IPS-NIHi11 (cell line): ENCODE measurements around the gene PIGS.
"Not testable (repeated sequence)": the region's sequence is repeated elsewhere in the genome, so short reads cannot be mapped to it uniquely, and the experiment has no call there.

Experiments
- DNase-seq: peaks from one replicate; pipeline ENCODE4 v3.0.0; 2012; ENCODE audit warnings: mixed read lengths, low spot score

The PIGS gene

DNA sequence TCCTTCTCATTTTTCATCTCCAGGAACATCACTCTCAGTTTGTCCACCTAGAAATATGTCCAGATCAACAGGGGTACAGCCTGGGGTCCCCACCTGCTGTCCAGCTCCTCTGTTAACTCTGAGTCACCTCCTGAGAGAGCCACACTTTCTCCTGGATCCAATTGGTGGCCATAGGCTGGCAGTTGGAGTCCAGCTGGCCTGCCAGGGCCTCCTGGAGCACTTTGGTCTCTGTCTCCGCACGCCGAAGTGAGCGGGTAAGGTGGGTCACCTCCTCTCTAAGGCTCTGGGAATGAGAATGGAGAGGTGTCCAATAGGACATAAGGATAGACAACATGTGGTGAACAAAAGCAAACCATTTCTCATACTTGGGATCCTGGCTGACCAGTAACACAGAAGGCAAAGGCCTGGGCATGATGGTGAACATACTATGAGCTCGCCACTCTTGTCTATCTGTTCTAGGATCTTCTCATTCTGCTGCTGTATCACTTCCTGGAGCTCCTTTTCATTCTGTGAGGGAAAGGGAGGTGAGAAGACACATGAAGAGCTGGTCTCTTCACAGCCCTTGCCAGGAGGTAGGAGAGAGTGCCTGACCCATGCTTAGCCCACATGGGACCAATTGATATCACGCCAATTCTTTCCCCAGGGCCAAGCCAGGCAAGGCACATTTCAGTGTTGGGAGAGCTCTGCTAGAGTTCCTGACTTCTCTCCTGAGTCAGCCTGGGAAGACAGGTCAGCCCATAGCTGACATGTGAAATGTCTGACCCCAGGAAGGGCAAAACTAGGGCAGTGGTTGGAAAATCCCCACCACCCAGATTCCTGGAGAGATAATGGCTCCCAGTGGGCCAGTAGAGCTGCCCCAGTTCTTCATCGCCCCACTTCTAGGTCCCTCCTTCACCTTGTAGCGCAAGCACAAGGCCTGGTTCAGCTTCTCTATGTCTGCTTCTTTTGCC is 7.2 kb upstream of the PIGS start:
- no peak for DNase-seq

- DNase-seq, result no peak
These were observed 6.1 kb upstream of the PIGS start for GRCh38 chr17:28577466-28577824.

DNA sequence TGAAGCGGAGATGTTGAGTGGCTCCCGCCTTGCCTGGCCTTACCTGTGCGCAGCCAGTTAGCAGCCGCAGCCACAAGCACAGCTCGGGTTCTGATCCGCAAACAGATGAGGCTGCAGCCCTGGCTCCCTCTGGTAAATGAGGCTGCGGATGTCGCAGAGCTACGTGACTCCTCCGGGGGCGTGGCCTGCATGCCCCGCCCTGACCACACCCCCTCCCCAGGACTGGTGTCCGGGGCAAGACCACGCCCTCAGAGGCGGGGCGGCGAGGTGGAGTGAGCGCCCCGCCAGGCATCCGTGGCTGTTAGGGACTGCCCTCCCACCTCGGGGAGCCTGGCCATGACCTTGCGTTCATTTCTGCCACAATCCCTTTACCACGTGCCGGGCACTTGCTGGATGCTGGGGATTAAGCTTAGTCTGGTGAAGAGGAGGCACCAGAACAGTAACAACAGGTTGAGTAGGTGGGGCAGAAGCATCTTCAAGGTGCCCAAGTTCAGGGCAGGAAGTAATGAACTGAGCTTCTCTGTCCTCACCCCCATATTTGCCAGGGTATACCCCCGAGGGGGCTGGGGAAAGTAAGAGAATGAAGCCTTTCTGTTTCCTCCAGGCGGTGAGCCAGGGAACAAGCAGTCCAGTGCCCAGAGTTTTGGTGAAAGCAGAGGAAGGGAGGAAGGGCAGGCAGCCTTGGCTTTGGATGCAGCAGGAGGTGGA is 5.6 kb upstream of the PIGS start, which contains the start of gene ALDOC:
TSS of gene ALDOC (minus strand) at position 138 of the 708 bp plus-strand sequence. CDS start 1,363 bp downstream, outside the sequence.
- peak; percentile 99 for DNase-seq

GRCh38 chr17:28576016-28576415 is 4.7 kb upstream of the PIGS start:
- not testable (repeated sequence) for DNase-seq

GRCh38 chr17:28575126-28575795 is 3.9 kb upstream of the PIGS start:
- DNase-seq, result no peak

GRCh38 chr17:28574526-28574925 is 3.2 kb upstream of the PIGS start:
- no peak for DNase-seq

DNA sequence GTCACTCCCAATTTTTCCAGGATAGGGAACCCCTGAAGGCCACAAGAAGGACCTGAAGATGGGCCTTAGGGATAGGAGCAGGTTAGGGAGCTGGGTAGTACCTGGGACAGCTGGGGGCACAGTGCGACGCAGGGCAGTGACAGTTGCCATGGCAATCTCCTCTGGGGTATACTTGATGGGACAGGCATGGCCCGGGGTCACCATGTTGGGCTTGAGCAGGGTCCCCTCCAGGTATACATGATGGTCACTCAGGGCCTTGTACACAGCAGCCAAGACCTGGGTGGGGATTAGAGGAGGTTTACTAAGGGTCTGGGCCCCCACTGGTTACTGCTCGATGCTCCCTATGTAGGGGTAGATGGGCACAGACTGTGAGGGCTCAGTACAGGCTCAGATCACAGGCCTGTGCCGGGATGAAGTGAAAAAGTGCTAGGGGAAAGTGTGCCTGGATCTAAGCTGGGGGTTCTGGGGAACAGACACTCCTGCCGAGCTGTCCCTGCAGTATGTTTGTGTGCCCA is 2.7 kb upstream of the PIGS start:
- no peak for DNase-seq

DNA sequence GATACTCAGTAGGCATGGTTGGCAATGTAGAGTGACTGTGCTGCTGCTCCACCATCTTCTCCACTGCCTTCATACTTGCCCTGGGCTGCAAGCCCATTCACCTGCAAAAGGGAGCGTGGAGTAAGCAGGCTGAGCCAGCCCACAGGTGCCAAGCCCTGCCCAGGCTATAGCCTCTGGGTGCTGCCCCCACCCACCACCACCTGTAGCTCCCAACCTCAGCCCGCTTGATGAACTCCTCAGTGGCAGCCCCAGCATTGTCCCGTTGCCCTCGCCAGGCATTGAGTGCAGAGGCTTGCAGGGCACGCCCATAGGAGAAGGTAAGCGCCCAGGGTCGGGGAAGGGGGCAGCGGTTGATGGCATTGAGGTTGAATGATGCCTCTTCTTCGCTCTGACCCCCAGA is 2.2 kb upstream of the PIGS start:
- DNase-seq, result no peak

GRCh38 chr17:28573040-28573380 is 1.7 kb upstream of the PIGS start:
- DNase-seq, result no peak

DNA sequence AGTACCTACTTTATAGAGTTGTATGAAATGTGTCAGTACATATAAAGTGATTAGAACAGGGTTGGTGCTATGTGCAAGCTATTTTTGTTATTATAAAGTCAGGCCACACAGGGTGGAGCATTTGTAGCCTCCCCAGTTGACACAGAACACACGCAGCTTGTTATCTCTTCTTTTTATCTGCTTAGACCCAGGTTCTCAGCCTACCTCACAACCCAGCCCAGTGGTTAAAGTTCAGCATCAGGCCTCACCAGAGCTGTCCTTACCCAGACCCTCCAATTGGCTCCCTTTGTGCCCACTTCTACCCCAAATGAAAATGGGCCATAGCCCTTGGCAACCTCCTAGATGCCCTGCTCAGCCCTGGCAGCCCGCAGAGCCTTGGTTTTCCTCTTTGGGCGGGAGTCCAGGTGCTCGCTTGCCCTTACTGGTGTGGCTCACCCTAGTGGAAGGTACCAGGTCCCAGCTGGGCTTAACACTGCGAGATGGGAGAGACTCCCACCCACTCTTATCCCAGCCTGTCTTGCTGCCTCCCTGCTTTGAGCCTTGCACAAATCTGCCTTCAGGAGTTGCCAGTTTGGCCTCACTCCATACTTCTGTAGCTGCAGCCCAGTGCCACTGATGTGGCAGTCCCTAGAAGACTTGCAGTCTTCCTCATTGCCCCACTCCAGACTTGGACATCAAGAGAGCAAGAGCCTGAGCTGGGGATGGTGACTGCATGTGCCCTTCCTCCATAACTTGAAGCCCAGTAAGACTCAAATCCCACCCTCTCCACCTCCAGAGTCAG is 1.1 kb upstream of the PIGS start:
- DNase-seq, result no peak

GRCh38 chr17:28570716-28571360 is 486 bp downstream of the PIGS start:
- DNase-seq, result peak; percentile 52

GRCh38 chr17:28569446-28569845 is 1.9 kb downstream of the PIGS start:
- DNase-seq, result no peak

DNA sequence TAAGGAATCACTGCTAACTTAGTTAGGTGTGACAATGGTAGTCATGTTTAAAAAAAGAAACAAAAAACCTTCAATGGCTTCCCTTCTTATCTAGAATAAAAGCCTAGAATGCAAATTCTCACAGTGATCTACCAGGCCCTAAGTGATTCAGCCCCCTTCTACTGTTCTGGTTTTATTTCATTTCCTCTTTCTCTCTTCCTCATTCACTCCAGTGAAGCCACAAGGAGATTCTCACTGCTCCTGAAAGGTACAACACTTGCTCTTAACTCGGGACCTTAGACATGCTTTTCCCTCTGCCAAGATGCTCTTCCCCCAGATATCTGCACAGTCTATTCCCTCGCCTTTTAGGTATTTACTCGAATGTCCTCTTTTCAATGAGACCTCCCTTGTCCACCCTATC is 3.7 kb downstream of the PIGS start:
- DNase-seq, result no peak

DNA sequence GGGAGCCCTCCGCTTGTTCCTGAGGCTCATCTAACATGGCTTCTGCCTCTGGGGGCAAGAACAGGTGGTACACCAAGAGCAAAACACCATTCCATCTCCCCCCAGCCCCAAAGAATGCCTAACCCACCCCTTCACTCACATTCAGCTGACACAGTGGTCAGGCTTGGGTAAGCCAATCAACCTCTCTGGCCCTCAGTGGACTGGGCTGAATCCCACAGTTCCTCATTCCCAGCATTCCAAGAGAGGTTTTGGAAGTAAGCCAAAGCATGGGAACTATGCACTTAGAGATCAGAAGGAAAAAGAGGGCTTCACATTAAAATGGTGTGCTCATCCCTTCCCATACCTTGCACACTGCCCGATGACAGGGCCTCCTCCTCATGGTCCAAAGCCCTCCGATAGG is 7.8 kb downstream of the PIGS start:
- DNase-seq, result no peak

DNA sequence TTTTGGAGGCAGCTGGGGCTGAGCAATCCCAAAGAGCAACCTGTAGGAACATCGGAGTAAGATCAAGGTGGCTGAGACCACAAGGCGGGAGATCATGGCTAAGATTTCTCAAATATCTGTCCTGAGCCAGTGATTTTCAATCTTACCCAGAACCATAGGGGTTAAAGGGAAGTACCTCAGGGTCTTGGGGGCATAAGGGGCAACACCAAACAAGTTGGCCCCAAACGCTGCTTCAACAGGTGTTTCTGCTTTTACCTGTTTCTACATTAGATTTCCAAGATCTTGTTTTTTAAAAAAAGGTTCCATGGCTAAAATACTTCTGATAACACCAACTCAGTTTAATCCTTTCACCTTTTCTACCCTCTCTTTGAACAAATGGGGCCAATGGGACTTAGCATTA is 16.3 kb downstream of the PIGS start:
- no peak for DNase-seq

- no peak for DNase-seq
These were observed 16.8 kb downstream of the PIGS start for GRCh38 chr17:28554565-28554964.

GRCh38 chr17:28553000-28553505 is 18.3 kb downstream of the PIGS start:
- DNase-seq, result no peak

- DNase-seq, result peak; percentile 98
These were observed 18.9 kb downstream of the PIGS start, which contains the start of gene UNC119 for GRCh38 chr17:28552176-28552999. TSS of gene UNC119 (minus strand) at chr17:28552624. CDS start at chr17:28552557, 67 bp downstream.

GRCh38 chr17:28551421-28552175 is 19.7 kb downstream of the PIGS start:
- DNase-seq, result no peak
